HCT116 (cell line): ENCODE results near the gene TNFAIP8. TPM values are rescaled to one million over a fixed set of nuclear protein-coding genes. Genes with fewer than 3 reads are reported as not detected.

Source experiments
- ATAC-seq: fragments of 200-7000 bp; cut with Tn5 transposase; 2 replicates; pipeline ENCODE4 v1.9.1; 2020; ENCODE audit warnings: mild to moderate bottlenecking, moderate library complexity
- BruUV-seq: library from RNA; stranded (reverse); fragments of 400-500 nt; replicated peaks from 2 replicates; lab custom pipeline; 2021; lab: Mats Ljungman, UMichigan
- CTCF ChIA-PET: fragments of 300-600 bp; sonication (Branson Sonifier 250); formaldehyde crosslinking; loops from one replicate; lab custom pipeline; 2021; ENCODE audit warnings: antibody characterized with exemption; lab: Charles Lee
- POLR2A ChIA-PET: fragments of 300-600, 350-600 bp; sonication (Branson Sonifier 250); formaldehyde crosslinking; loops from one replicate; lab custom pipeline; 2021; ENCODE audit warnings: antibody characterized with exemption; lab: Charles Lee
- RAD21 ChIA-PET, 2 experiments: fragments of 300-600 bp; sonication (Branson Sonifier 250); formaldehyde crosslinking; loops; one replicate each; lab custom pipeline; 2023; ENCODE audit warnings: low total read pairs in 2 of 2; ENCODE audit not compliant: uncharacterized antibody in 2 of 2, unreplicated experiment in 2 of 2, low non-redundant PET in 1 of 2; lab: Charles Lee
- DNase-seq: peaks from one replicate; pipeline ENCODE4 v3.0.0-alpha.2; 2010; ENCODE audit warnings: low read depth, low spot score
- H2AFZ ChIP-seq: fragments of 200-600 bp; shearing (Covaris generic), sonication (generic); 2 replicates; pipeline ENCODE4 v1.6.1; 2017; ENCODE audit warnings: low read depth, mixed run types, mixed read lengths, antibody characterized with exemption, low read length; ENCODE audit not compliant: poor library complexity, severe bottlenecking
- H3K27ac ChIP-seq: 2 replicates; pipeline ENCODE4 v1.5.1; 2012; ENCODE audit warnings: low read depth, low read length
- H3K27me3 ChIP-seq: fragments of 200-600 bp; sonication (generic); 2 replicates; pipeline ENCODE4 v1.6.1; 2016; ENCODE audit warnings: mixed run types, low read length, mixed read lengths; ENCODE audit not compliant: insufficient read depth
- H3K36me3 ChIP-seq, 2 experiments: fragments of 200-500 bp in 1 of 2; fragments of 200-600 bp in 1 of 2; sonication (Bioruptor generic) in 1 of 2; sonication (generic) in 1 of 2; 2 replicates each; pipeline versions ENCODE4 v1.5.1 to v1.6.1; 2014 to 2016; ENCODE audit warnings: low read length in 2 of 2, inconsistent platforms in 1 of 2, mixed read lengths in 1 of 2, mixed run types in 1 of 2; ENCODE audit not compliant: insufficient read depth in 2 of 2, control insufficient read depth in 1 of 2
- H3K4me1 ChIP-seq, 2 experiments: fragments of 200-600 bp in 1 of 2; sonication (generic) in 1 of 2; 2 replicates each; pipeline versions ENCODE4 v1.5.1 to v1.6.1; 2012 to 2017; ENCODE audit warnings: low read length in 2 of 2, inconsistent platforms in 1 of 2, mild to moderate bottlenecking in 1 of 2, mixed read lengths in 1 of 2, mixed run types in 1 of 2, moderate library complexity in 1 of 2; ENCODE audit not compliant: insufficient read depth in 2 of 2, control insufficient read depth in 1 of 2
- H3K4me2 ChIP-seq: fragments of 200-600 bp; sonication (generic); 2 replicates; pipeline ENCODE4 v1.6.1; 2017; ENCODE audit warnings: mixed run types, low read length, mixed read lengths
- H3K4me3 ChIP-seq, 2 experiments: fragments of 200-600 bp in 1 of 2; sonication (generic) in 1 of 2; replicated peaks in 1 of 2; 2 replicates each; pipeline ENCODE4 v1.5.1; 2011 to 2016; ENCODE audit warnings: low read length in 2 of 2, control low read depth in 1 of 2, low read depth in 1 of 2, mild to moderate bottlenecking in 1 of 2, mixed read lengths in 1 of 2, mixed run types in 1 of 2
- H3K79me2 ChIP-seq: fragments of 200-600 bp; sonication (generic); 2 replicates; pipeline ENCODE4 v1.6.1; 2017; ENCODE audit warnings: mild to moderate bottlenecking, mixed run types, low read length, moderate library complexity, mixed read lengths; ENCODE audit not compliant: insufficient read depth
- H3K9ac ChIP-seq: fragments of 200-600 bp; sonication (generic); 2 replicates; pipeline ENCODE4 v1.6.1; 2016; ENCODE audit warnings: low read length, mixed read lengths
- H3K9me2 ChIP-seq: fragments of 200-600 bp; sonication (generic), shearing (Covaris generic); 2 replicates; pipeline ENCODE4 v1.6.1; 2017; ENCODE audit warnings: mixed run types, mild to moderate bottlenecking, moderate library complexity; ENCODE audit not compliant: insufficient read depth
- H3K9me3 ChIP-seq, 2 experiments: fragments of 200-500 bp in 1 of 2; fragments of 200-600 bp in 1 of 2; sonication (Bioruptor generic) in 1 of 2; sonication (generic) in 1 of 2; 2 replicates each; pipeline ENCODE4 v1.6.1; 2014 to 2017; ENCODE audit warnings: low read length in 2 of 2, mixed read lengths in 2 of 2, inconsistent platforms in 1 of 2, low read depth in 1 of 2, mild to moderate bottlenecking in 1 of 2, mixed run types in 1 of 2, moderate library complexity in 1 of 2; ENCODE audit not compliant: control insufficient read depth in 1 of 2, insufficient read depth in 1 of 2
- H4K20me1 ChIP-seq: fragments of 200-600 bp; sonication (generic), shearing (Covaris generic); 2 replicates; pipeline ENCODE4 v1.6.1; 2017; ENCODE audit warnings: mixed run types, mild to moderate bottlenecking, moderate library complexity; ENCODE audit not compliant: insufficient read depth
- CTCF ChIP-seq, 3 experiments: fragments of 200-600 bp in 1 of 3; sonication (generic) in 1 of 3; IDR thresholded peaks in 2 of 3; conservative IDR thresholded peaks in 1 of 3; 2 replicates each; pipeline ENCODE4 v1.5.1; 2012 to 2017; ENCODE audit warnings: low read depth in 2 of 3, low read length in 2 of 3, antibody characterized with exemption in 1 of 3, borderline replicate concordance in 1 of 3, control low read depth in 1 of 3, mild to moderate bottlenecking in 1 of 3, mixed read lengths in 1 of 3, mixed run types in 1 of 3, moderate library complexity in 1 of 3; ENCODE audit not compliant: insufficient read depth in 1 of 3
- EZH2phosphoT487 ChIP-seq: fragments of 200-600 bp; IDR thresholded peaks from 2 replicates; pipeline ENCODE4 v1.6.1; 2018; ENCODE audit warnings: antibody characterized with exemption, borderline replicate concordance
- RAD21 ChIP-seq: IDR thresholded peaks from 2 replicates; pipeline ENCODE4 v1.6.1; 2012; ENCODE audit warnings: low read depth, mild to moderate bottlenecking
- SIN3A ChIP-seq: IDR thresholded peaks from 2 replicates; pipeline ENCODE4 v1.6.1; 2012; ENCODE audit warnings: low read depth
- SRF ChIP-seq: IDR thresholded peaks from 2 replicates; pipeline ENCODE4 v1.6.1; 2012; ENCODE audit warnings: low read depth
- intact Hi-C: fragments of 100-400 bp; cut with micrococcal nuclease; formaldehyde crosslinking; loops from 2 replicates; pipeline ENCODE4 v1.10.0; 2022
- total RNA-seq: library from RNA; stranded (reverse); gene quantifications from one replicate; pipeline ENCODE4 v1.2.1, GENCODE V29; 2021; ENCODE audit not compliant: unreplicated experiment

The TNFAIP8 gene
- total RNA-seq, 1 experiment from 2014 or later = 18.4 TPM

DNA sequence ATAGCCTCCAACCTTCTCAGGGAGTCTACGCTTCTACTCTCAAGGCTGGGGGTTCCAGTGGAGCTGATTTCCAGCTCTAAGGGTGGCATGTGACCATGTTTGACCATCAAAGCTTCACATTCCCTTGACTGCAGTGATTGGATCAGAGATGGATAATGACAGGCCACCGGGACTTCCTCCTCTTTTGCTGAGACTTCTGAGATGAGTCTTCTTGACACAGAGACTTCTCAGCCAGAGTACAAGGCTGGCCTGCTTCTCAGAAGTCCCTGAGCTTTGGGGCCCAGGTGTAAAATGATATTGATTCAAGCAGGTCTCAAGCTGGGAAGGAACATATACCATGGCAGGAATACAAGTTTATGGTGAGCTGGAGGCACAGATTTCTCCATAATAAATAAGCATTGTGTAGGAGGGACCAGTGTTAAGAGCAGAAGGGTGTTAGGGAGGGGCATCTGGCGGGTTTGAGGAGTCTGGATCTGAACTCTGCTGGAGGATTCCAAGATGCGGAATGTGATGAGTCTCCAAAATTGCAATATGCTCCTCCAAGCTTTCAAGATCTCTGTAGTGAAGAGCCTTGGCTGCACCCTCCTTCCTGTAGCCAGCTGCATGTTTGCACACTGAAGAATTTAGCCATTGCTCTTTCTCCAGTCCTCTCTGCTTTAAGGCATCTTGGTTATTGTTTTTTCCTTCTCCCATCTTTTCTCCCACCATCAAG is 54.8 kb downstream of the TNFAIP8 start:
- Histone ChIP-seq H3K9me3 (no peaks in the 10 kb centered on the region), H3K9ac (no peak overlapping the region), H3K9me2 (no peaks in the 10 kb centered on the region), H3K79me2 (no peaks in the 10 kb centered on the region), H3K36me3 (no peaks in the 10 kb centered on the region), H3K4me2 (no peak overlapping the region), H3K27me3 (no peaks in the 10 kb centered on the region), H2AFZ (peak overlapping the region; percentile 81), H3K4me3 (no peak overlapping the region), H3K27ac (no peak overlapping the region), H3K4me1 (peaks cover 0 to 10% of the 10 kb centered on the region in 2 experiments; a peak in 2 of 4 replicates), H4K20me1 (no peaks in the 10 kb centered on the region)
- ChIA-PET CTCF (interaction anchor here (0.6 to 3.9 kb wide), 4 partner anchors 51 to 422 kb away, joined by 3 to 47 read pairs (median 20); partner anchors contain the start of gene DTWD2), RAD21 (interaction anchor here in 1 of 2 experiments (2.1 kb wide), 1 partner anchor 95 kb away, joined by 7 read pairs; no protein-coding TSS in a partner anchor), POLR2A (no interaction called here)
- no TSS peak for BruUV-seq
- no peak for DNase-seq
- intact Hi-C loops = loop anchor here (2.0 to 10.0 kb wide), 3 partner anchors 93 to 340 kb away; partner anchors contain the start of gene DMXL1
- ATAC-seq = no peak
- TF ChIP-seq SIN3A = no peak

GRCh38 chr5:119411361-119412278 is 55.8 kb downstream of the TNFAIP8 start:
- ChIA-PET RAD21 (interaction anchor here (0.6 to 2.1 kb wide), 6 partner anchors 46 to 424 kb away, joined by 3 to 8 read pairs (median 4); partner anchors contain the start of gene DTWD2 (in 2 of the 2)), POLR2A (interaction anchor here (0.7 to 1.3 kb wide), 2 partner anchors 107 to 423 kb away, joined by 3 to 5 read pairs; partner anchors contain the start of gene DTWD2), CTCF (interaction anchor here (0.7 to 3.9 kb wide), 11 partner anchors 27 to 455 kb away, joined by 3 to 47 read pairs (median 5); partner anchors contain the start of genes DMXL1, DTWD2 and HSD17B4)
- no peaks in the 10 kb centered on the region for H4K20me1 ChIP-seq
- peak overlapping the region; percentile 81 for H2AFZ ChIP-seq
- 0 out of 2 replicates have a peak, but pooled peaks have one; percentile 8 for TF ChIP-seq SRF
- TF ChIP-seq CTCF (IDR thresholded peaks at IDR 0.05 in 2 of 3, conservative IDR thresholded peaks at IDR 0.05 in 1 of 3; ENCODE audit: borderline replicate concordance in 1 of 3, insufficient read depth in 1 of 3, low read depth in 2 of 3, low read length in 2 of 3) = peak; percentile 85 to 97 (median 97)
- TF ChIP-seq EZH2phosphoT487 = no peak
- peak; percentile 92 for TF ChIP-seq RAD21
- no peaks in the 10 kb centered on the region for H3K9me2 ChIP-seq
- no TSS peak for BruUV-seq
- H3K36me3 ChIP-seq = no peaks in the 10 kb centered on the region
- no peaks in the 10 kb centered on the region for H3K79me2 ChIP-seq
- no peaks in the 10 kb centered on the region for H3K27me3 ChIP-seq
- peaks cover 0 to 10% of the 10 kb centered on the region in 2 experiments; a peak in 2 of 4 replicates for H3K4me1 ChIP-seq
- H3K27ac ChIP-seq = peak overlapping the region; percentile 3; the same call in 1 of the 2 replicates
- H3K4me2 ChIP-seq = peak overlapping the region; percentile 79
- H3K9me3 ChIP-seq = no peaks in the 10 kb centered on the region
- H3K9ac ChIP-seq = peak overlapping the region; percentile 27; the same call in 1 of the 2 replicates
- H3K4me3 ChIP-seq = peak overlapping the region; percentile 44 to 52
- intact Hi-C loops = loop anchor here (1.0 to 10.0 kb wide), 5 partner anchors 94 to 423 kb away; partner anchors contain the start of genes DMXL1 and DTWD2
- DNase-seq (peak; percentile 76), ATAC-seq (peak; percentile 94)
